ENCODE data around the gene MTUS2.

MTUS2 gene

DNA sequence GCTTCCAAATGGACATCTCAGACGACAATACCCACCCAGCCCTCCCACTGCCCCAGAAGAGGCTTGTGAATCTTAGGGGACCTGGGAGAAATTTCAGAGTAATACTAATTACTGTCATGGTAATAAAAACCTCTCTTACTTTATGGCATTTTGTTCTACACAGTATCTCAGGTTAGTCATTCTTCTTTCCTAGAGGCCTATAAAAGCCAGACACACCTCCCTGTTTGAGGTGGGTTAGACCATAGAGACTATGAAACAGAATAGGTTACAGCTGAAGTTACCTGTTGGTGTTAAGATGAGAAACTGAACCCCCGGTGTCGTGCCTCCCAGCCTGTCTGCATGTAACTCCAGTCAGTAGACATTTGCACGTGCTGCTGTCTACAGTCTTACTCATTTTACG is 661.5 kb downstream of the MTUS2 start:
- H3K4me3 ChIP-seq (ENCODE audit: low read depth, low read length): no peak overlapping the region
- DNase-seq (ENCODE audit: low read depth): no peak
- TF ChIP-seq MYC (IDR thresholded peaks at IDR 0.05; ENCODE audit: low read depth, low read length) (no peak), POLR2A (IDR thresholded peaks at IDR 0.05; ENCODE audit: extremely low read depth, insufficient read length) (no peak)
- TF ChIP-seq, protein P1, sequence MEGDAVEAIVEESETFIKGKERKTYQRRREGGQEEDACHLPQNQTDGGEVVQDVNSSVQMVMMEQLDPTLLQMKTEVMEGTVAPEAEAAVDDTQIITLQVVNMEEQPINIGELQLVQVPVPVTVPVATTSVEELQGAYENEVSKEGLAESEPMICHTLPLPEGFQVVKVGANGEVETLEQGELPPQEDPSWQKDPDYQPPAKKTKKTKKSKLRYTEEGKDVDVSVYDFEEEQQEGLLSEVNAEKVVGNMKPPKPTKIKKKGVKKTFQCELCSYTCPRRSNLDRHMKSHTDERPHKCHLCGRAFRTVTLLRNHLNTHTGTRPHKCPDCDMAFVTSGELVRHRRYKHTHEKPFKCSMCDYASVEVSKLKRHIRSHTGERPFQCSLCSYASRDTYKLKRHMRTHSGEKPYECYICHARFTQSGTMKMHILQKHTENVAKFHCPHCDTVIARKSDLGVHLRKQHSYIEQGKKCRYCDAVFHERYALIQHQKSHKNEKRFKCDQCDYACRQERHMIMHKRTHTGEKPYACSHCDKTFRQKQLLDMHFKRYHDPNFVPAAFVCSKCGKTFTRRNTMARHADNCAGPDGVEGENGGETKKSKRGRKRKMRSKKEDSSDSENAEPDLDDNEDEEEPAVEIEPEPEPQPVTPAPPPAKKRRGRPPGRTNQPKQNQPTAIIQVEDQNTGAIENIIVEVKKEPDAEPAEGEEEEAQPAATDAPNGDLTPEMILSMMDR (IDR thresholded peaks at IDR 0.05; ENCODE audit: low read depth, low read length): no peak
- TF ChIP-seq, protein P2, sequence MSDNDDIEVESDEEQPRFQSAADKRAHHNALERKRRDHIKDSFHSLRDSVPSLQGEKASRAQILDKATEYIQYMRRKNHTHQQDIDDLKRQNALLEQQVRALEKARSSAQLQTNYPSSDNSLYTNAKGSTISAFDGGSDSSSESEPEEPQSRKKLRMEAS (IDR thresholded peaks at IDR 0.05; ENCODE audit: low read depth, low read length): no peak

- TF ChIP-seq MYC (IDR thresholded peaks at IDR 0.05; ENCODE audit: low read depth, low read length) (no peak), POLR2A (IDR thresholded peaks at IDR 0.05; ENCODE audit: extremely low read depth, insufficient read length) (no peak)
- TF ChIP-seq, protein P2 (IDR thresholded peaks at IDR 0.05; ENCODE audit: low read depth, low read length): no peak
- TF ChIP-seq, protein P1 (IDR thresholded peaks at IDR 0.05; ENCODE audit: low read depth, low read length): no peak
- no peak for DNase-seq (ENCODE audit: low read depth)
- H3K4me3 ChIP-seq (ENCODE audit: low read depth, low read length): no peak overlapping the region
Observed at GRCh38 chr13:29482504-29482903, 662.4 kb downstream of the MTUS2 start.

- TF ChIP-seq, protein P2 (IDR thresholded peaks at IDR 0.05; ENCODE audit: low read depth, low read length): no peak
- TF ChIP-seq, protein P1 (IDR thresholded peaks at IDR 0.05; ENCODE audit: low read depth, low read length): no peak
- TF ChIP-seq POLR2A (IDR thresholded peaks at IDR 0.05; ENCODE audit: extremely low read depth, insufficient read length) (no peak), MYC (IDR thresholded peaks at IDR 0.05; ENCODE audit: low read depth, low read length) (no peak)
- no peak overlapping the region for H3K4me3 ChIP-seq (ENCODE audit: low read depth, low read length)
- DNase-seq (ENCODE audit: low read depth): no peak
Observed at GRCh38 chr13:29483211-29483610, 663.1 kb downstream of the MTUS2 start.

GRCh38 chr13:29483623-29484022 is 663.5 kb downstream of the MTUS2 start:
- no peak overlapping the region for H3K4me3 ChIP-seq (ENCODE audit: low read depth, low read length)
- DNase-seq (ENCODE audit: low read depth): no peak
- TF ChIP-seq, protein P2 (IDR thresholded peaks at IDR 0.05; ENCODE audit: low read depth, low read length): no peak
- no peak for TF ChIP-seq POLR2A (IDR thresholded peaks at IDR 0.05; ENCODE audit: extremely low read depth, insufficient read length)
- TF ChIP-seq, protein P1 (IDR thresholded peaks at IDR 0.05; ENCODE audit: low read depth, low read length): no peak
- TF ChIP-seq MYC (IDR thresholded peaks at IDR 0.05; ENCODE audit: low read depth, low read length): no peak

- H3K4me3 ChIP-seq (ENCODE audit: low read depth, low read length): no peak overlapping the region
- DNase-seq (ENCODE audit: low read depth): peak; percentile 80
- TF ChIP-seq MYC (IDR thresholded peaks at IDR 0.05; ENCODE audit: low read depth, low read length): no peak; the same call in 1 of the 2 replicates
- TF ChIP-seq, protein P2 (IDR thresholded peaks at IDR 0.05; ENCODE audit: low read depth, low read length): no peak
- no peak for TF ChIP-seq POLR2A (IDR thresholded peaks at IDR 0.05; ENCODE audit: extremely low read depth, insufficient read length)
- TF ChIP-seq, protein P1 (IDR thresholded peaks at IDR 0.05; ENCODE audit: low read depth, low read length): no peak
Observed at GRCh38 chr13:29484236-29484635, 664.1 kb downstream of the MTUS2 start.
